ENCODE results near the gene IGF2.

The IGF2 gene

DNA sequence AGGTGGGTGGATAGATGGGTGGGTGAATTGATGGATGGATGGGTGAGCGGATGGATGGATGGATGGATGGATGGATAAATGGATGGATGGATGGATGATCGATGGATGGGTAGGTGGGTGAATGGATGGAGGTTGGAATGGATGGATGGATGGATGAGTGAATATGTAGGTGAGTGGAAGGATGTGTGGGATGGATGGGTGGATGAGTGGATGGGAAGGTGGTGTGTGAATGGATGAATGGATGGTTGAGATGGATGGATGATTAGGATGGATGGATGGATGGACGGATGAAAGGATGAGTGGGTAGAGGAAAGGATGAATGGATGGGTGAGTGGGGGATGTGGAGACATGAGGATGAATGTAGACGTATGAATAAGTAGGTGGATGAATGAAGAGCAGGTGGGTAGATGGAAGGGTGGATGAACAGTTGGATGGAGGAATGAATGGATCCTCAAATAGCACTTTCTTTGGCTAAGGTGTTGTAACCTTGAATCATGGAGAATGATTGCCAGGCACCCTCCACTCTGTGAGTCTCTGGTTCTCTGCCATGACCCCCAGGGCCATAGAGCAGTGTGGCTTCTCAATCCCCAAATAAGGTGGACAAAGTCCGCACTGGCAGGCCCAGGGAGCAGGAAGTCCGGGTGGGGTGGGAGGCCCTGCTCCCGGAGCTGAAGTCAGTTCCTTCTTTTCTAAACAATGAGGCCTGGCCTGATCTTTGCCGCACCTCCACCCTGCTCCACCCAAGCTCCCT, 36.9 kb downstream of the IGF2 start:
- no peak for DNase-seq

DNA sequence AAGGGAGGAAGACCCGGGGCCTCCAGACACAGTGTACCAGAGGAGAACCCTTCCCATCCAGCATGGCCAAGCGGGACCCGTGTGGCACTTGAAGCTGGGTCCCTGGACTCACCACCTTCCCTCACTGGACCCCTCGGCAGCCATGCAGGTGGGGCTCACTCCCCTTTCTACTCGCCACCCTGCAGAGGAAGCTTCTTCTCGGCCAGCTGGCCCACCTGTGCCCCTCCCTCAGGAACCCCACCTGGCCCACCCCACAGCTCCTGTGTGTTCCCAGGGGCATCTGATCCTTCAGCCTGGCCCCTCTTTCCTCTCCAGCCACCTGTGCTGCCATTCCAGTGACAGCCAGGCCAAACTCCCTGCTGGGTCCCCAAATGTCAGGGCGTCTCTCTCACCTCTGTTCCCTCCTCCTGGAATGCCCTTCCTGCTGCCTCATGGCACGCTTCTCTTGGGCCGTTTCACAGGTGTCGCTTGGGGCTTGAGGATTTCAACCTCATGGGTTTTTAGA, 38.0 kb downstream of the IGF2 start:
- DNase-seq: no peak

DNA sequence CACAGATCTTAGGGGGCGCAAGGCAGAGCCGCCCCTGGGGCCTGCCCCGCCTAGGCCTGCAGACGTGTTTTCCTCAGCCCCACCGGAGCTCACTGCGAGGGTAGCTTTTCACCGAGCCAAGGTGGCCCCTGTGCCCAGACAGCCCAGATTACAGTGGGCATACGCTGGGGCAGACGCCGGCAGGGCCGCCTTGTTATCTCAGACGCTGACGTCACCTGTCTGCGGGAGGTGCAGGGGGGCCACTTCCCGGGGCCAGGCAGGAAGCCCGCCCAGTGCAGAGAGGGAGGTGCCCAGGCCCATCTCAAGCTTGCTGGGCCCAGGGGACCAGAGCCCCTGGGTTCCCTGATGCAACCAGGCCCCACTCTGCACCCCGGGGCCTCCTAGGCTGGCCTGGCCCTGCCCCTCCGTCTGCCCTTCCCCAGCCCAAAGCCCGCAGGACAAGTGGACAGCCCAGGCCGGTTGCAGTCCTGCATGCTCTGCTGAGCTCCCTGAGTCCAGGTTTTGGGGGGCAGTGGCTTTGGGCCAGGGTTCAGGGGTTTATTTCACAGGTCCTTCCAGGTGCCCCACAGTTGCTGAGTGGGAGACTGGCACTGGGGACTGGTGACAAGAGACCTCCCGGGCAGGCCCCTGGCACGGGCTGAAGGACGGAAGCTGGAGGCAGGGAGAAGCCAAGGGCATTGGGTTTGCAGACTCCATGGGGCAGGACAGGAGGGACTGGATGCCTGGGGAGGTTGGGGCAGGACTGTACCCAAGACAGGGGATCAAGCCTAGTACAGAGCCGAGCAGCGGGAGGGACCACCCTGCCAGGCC, 38.6 kb downstream of the IGF2 start:
- no peak for DNase-seq

DNA sequence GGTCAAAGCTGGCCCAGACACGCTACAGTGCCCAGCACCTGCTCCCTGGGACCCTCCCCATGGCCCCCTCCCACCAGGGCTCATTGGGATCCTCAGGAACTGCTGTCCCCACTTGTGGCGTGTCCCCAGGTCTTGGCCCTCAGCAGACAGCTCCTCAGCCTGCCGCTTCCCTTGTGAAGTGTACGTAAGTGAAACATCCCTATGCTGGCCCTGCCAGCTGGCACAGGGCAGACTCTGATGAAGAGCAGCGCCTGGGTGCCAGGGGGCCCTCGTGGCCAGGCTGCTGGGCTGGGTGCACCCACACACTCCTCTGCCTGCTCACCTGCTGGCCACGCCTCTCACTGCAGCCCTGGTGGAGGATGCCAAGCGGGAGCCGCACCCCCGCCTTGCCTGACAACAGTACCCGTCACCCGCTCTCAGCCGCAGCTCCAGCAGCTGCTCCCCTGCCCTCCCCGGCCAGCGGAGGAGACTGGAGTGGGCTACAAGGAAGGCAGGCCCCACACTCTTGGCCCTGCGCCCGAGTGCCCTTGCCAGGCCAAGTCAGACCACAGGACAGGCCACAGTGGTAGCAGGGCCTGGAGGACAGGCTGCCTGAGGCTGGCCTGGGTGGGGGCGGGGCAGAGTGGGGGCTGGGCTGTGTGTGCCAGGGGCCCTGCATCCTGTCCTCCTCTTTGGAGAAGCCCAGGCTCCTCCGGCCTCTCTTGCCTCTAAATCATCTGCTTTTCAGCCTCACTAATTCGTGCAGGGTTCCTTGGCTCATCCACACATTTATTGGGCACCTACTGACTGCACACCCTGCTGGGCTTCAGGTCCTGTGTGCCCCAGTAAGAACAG, 39.5 kb downstream of the IGF2 start:
- DNase-seq: no peak

DNA sequence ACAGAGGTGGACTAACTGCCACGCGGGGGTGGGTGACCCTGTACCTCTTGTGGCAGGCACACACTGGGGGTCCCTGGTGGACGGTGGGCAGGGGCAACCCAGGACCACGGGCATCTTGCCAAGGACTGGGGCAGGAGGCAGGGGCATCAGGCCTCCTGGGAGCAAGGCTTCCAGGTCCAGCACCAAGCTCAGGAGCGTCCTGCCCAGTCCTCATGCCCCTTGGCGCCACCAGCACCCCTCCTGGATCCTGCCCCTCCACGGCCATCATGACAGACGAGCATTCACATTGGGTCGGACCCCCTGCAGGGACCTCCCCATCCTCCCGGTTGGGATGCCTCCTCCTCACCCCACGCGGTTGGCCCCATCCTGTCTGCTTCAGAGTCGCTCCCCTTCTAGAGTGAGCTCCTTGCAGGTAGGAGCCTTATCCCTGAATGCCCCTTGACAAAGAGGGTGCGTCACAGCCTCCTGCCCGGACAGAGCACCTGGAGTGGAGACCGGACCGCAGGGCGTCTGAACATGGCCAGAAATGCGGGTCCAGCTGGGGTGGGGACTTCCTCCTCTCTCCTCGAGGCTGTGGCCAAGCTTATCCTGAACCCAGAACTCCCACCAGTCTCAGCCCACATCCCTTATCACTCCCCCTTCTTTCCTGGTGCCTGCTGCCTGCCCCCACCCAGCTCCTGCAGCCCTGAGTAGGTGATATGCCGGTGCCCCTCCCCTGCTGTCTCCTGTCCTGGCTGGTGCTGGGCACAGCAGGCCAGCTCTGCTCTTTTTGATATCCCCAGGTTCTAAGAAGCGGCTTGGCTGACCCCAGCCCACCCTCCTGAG, 40.3 kb downstream of the IGF2 start:
- no peak for DNase-seq

- no peak for DNase-seq
Observed at GRCh38 chr11:2097998-2098690, 41.0 kb downstream of the IGF2 start.

- no peak for DNase-seq
Observed at GRCh38 chr11:2097356-2097997, 41.7 kb downstream of the IGF2 start.

GRCh38 chr11:2096919-2097301, 42.3 kb downstream of the IGF2 start:
- no peak for DNase-seq

- no peak for DNase-seq
Observed at GRCh38 chr11:2096011-2096918, 42.9 kb downstream of the IGF2 start.

DNA sequence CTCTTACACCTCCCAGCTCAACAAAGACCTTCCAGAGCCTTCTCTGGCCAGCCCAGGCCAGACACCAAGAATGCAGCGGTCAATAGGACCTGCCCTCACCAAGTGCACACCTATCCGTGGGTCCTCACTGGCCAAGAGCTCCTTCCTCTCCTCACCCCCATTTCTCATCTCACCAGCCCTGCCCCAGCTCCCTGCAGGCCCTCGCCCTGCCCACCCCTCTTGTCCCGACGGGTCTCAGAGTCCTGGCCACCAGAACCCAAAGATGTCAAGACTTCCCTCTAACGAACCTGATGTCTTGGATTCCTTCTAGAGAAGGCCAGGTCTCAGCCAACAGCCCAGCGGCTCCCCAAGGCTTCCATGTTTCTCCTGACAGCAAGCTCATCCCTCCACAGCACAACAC, 43.6 kb downstream of the IGF2 start:
- DNase-seq: no peak

DNA sequence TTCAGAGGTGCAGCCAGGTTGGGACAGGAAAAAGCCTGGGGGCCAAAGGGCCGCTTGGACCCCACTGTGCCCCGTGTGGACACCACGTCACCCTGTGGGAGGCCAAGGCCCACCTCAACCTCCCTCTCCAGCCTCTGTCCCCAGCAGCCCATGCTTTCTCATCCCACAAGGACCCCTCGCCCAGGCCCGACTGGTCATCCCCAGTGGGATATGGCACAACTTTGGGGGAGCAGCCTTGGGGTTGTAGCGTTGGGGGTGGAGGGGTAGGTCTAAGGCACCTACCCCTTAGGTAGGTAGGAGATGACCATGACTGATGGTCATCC, 44.0 kb downstream of the IGF2 start:
- no peak for DNase-seq

GRCh38 chr11:2094354-2095197, 44.6 kb downstream of the IGF2 start:
- no peak for DNase-seq

DNA sequence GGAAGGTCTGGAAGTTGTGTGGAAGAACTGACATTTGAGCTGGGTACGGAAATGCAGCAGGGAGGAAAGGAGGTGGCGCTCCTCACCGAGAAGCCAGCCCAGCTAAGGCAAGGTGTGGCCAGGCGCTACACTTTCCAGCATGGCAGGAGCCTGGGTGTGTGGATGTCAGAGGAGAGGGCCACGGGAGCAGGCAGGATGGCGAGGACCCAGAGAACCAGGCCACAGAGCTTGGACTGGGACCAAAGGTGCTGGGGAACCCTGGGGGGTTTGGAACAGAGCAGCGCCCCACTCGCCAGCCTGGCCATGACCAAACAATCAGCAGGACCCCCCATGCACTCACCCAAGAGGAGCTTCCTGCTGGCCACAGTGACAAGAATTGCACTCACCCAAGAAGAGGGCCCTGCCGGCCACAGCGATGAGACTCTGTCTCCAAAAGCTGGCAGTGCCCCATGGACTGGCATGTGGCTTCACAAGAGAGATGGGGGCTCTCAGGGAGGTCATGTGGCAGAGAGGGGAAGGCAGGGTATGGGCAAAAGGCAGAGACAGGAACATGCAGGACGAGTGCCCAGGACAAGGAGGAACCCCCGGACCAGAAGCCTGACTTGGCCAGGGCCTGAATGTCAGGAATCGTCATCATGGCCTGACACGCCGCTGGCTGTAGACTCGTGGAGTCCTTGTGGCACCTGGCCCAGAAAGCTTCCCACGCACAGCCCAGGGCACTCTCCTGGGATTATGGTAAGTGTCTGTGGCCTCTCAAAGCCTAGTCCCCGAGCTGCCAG, 45.4 kb downstream of the IGF2 start:
- no peak for DNase-seq

- DNase-seq: no peak
Observed at GRCh38 chr11:2092956-2093412, 46.2 kb downstream of the IGF2 start.

DNA sequence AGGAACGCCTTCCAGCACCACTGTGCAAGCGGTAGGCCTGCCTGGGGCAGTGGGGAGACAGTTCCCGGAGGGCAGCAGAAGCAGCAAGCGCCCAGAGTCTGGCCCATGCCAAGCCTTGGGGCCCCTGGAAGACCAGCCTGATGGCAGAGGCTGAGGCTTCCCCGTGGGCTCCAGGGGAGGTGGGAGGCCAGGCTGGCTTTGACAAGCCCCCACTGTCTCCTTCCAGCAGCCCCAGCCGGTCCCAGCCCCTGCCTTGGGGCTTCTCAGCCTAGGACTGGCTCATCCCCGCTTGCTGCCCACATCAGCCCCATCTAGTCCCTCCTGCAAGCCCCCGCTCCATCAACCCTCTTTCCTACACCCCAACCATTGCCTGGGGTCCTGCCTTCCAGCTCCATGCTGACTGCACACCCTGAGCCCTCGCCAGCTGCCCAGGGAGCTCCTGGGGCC, 46.7 kb downstream of the IGF2 start:
- DNase-seq: no peak

DNA sequence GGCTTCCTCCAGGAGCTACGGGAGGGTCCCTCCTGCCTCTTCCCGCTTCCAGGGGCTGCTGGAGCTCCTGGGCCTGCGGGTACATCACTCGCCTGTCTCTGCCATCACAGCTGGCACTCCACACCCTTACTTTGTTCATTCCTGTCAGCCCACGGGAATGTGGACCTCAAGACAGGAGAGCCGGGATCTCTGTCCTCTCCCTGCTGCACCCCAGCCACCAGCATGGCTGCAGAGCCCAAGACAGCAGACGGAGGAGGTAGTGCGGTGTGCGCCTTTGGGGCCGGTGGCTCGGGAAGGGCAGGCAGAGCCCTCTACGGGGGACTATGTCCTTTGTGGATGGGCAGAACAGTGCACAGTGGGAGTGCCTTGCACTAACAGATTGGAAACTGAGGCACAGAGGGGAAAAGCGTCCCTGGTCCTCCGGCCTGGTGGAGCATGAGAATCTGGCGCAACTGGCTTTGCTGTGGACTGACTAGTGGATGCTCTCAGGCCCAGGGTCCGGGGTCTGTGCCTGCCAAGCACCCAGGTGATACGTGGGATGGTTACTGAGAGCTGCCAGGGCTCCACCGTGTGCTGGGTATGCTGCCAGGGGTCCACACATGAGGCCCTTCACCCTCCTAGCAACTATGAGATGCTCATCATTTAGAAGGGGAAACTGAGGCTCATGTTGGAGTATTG, 47.3 kb downstream of the IGF2 start:
- DNase-seq: no peak

- no peak for DNase-seq
Observed at GRCh38 chr11:2091112-2091746, 48.0 kb downstream of the IGF2 start.

Data from SW 1271 (cell line).